ENCODE data around the gene AHSG.
"Not testable (repeated sequence)": the region's sequence is repeated elsewhere in the genome, so short reads cannot be mapped to it uniquely, and the experiment has no call there.

Gene AHSG

DNA sequence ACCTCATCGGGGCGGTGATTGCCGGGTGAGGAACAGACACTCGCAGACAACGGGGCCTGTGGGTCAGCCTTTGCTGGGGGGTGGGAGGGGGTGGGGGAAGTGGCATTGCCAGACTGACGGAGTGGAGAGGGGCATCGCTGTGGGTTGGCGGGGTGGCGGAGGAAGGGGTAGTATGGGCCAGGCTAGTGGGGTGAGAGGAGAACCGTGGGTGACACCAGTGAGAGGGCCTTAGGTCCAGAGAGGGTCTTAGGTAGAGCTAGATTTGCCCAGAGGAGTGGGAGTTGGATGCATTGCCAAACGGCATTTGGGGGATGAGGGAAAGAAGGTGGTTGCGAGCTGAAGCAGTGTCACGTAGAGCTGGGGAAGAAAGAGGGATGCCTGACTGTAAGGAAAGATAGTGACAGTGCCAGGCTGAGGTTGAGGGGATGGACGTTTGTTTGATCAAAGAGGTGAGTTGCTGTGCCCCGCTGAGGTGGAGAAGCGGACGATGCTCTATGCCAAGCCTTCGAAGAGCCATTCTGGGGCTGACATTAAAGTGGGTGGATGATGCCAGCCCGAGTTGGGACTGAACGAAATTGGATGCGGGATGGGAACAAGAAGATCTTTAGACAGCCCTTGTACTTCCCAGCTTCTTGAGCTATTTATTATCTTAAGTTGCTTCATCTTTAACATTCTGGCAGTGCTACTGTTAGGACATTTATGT lies 41.8 kb upstream of the AHSG start:
- TF ChIP-seq, protein P1, sequence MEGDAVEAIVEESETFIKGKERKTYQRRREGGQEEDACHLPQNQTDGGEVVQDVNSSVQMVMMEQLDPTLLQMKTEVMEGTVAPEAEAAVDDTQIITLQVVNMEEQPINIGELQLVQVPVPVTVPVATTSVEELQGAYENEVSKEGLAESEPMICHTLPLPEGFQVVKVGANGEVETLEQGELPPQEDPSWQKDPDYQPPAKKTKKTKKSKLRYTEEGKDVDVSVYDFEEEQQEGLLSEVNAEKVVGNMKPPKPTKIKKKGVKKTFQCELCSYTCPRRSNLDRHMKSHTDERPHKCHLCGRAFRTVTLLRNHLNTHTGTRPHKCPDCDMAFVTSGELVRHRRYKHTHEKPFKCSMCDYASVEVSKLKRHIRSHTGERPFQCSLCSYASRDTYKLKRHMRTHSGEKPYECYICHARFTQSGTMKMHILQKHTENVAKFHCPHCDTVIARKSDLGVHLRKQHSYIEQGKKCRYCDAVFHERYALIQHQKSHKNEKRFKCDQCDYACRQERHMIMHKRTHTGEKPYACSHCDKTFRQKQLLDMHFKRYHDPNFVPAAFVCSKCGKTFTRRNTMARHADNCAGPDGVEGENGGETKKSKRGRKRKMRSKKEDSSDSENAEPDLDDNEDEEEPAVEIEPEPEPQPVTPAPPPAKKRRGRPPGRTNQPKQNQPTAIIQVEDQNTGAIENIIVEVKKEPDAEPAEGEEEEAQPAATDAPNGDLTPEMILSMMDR (IDR thresholded peaks at IDR 0.05; ENCODE audit: extremely low read depth, missing control alignments), result no peak
- no peak for DNase-seq (ENCODE audit: low spot score)

DNA sequence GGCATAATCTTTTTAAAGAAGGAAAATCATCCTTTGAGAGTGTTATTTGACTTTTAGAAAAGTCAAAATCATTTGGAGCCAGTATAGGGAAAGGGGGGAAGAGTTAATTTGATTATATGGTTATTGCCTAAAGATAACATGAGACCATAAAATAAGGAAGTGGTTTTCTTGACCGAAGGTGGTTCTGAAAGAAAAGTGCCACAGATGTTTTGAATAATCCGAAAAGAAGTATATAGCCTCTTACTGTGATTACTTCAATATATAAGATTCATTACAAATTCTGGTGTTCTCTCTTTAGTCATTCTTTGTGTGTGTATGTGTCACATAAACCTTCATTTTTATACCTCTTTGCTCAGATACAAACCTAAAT lies 41.2 kb upstream of the AHSG start:
- TF ChIP-seq, protein P1 (IDR thresholded peaks at IDR 0.05; ENCODE audit: extremely low read depth, missing control alignments), result no peak
- no peak for DNase-seq (ENCODE audit: low spot score)

DNA sequence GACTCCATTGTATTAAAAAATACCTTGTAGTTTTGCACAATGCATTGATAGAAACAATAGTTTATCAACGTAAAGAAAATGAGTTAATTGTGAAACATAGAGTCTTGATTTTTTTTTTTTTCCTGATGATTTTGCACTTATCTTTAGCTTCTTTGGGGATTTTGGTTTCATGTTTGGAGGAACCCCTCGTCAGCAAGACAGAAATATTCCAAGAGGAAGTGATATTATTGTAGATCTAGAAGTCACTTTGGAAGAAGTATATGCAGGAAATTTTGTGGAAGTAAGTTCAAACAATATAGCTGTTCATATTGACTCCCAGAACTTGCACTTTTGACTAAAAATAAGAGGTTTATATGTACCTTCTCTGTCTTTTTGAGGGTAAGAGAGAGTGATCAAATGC lies 35.3 kb upstream of the AHSG start:
- no peak for DNase-seq (ENCODE audit: low spot score)
- TF ChIP-seq, protein P1 (IDR thresholded peaks at IDR 0.05; ENCODE audit: extremely low read depth, missing control alignments), result no peak

DNA sequence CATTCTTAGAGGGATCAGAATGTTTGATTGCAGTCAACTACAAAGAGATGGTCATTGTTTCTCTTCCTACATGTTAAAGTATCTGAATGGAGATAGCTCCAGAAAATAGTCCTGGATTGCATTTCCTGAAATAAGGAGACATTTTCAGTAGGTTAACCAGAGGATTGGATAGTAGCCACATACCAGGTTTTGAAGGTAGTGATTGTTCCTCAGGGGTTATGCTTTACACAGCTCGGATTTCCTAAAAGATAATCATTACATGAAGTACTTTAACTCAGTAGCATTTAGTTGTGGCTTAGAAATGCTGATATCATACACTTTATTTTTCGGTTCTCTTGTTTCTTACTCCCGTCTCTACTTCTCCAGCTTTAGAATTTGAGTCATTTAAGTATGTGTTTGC lies 32.1 kb upstream of the AHSG start:
- no peak for DNase-seq (ENCODE audit: low spot score)
- TF ChIP-seq, protein P1 (IDR thresholded peaks at IDR 0.05; ENCODE audit: extremely low read depth, missing control alignments), result no peak

DNA sequence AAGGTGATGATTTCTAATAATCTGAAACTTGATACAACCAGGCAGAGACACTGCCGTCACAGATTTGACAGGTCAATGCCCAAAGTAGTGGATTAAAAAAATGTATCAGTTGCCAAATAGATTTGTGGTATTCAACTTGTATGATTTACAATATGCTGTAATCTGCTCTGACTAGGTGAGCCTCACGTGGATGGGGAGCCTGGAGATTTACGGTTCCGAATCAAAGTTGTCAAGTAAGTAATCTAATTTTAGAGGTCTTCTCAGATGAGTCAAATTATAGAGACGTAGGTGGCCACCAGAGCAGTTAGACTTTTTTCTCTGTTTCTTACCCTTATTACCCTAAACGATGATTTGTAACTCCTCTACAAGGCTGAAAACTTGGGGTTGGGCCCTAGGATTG lies 30.3 kb upstream of the AHSG start:
- TF ChIP-seq, protein P1 (IDR thresholded peaks at IDR 0.05; ENCODE audit: extremely low read depth, missing control alignments), result no peak
- no peak for DNase-seq (ENCODE audit: low spot score)

DNA sequence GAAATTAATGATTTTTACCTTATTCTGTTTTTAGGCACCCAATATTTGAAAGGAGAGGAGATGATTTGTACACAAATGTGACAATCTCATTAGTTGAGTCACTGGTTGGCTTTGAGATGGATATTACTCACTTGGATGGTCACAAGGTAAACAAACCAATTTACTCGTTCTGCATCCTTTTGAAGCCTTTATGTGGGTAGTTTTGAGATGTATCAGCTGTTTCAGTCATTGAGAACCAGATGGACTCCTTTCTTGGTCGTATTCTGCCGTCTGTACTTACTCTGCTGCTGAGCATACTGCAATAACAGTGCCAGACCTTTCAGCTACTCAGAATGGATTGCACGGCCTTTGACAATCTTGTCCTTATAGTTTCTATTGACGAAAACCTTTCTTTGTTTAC lies 29.0 kb upstream of the AHSG start:
- no peak for DNase-seq (ENCODE audit: low spot score)
- TF ChIP-seq, protein P1 (IDR thresholded peaks at IDR 0.05; ENCODE audit: extremely low read depth, missing control alignments), result no peak

DNA sequence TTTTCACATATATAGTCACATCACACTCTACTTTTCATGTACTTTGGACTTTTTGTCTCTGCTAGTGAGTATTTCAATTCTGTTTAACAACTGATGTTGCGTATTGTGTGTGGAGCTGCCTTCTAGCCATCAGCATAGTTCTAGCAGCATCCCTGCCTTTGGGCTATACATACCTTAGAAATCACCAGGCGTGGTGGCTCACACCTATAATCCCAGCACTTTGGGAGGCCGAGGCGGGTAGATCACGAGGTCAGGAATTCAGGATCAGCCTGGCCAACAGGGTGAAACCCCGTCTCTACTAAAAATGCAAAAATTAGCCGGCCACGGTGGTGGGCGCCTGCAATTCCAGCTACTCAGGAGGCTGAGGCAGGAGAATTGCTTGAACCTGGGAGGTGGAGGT lies 26.6 kb upstream of the AHSG start:
- DNase-seq (ENCODE audit: low spot score), result not testable (repeated sequence)

DNA sequence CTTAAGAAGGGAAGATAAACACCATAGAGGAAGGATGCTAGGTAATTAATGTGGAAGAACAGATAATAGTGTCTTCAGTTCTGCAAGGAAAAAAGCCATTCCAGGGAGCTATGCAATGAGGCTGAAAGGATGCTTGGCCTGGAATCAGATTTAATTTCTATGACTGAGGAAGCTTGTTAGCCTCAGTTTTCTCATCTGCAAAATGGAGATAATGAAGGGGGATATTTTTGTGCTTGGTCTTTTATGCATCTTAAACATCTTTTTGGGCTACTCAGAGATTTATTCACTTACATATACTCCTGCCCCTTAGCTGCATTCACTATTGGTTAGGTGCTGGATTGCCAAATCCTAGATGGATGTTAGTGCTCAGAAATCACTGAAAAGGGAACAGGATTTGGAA lies 25.7 kb upstream of the AHSG start:
- DNase-seq (ENCODE audit: low spot score), result no peak
- TF ChIP-seq, protein P1 (IDR thresholded peaks at IDR 0.05; ENCODE audit: extremely low read depth, missing control alignments), result no peak

All from GM20000 (cell line).